Heart left ventricle (tissue), 13 donors: ENCODE results near the gene MXRA8.

Source experiments
- CTCF ChIP-seq, 12 donors: fragments of 200-600 bp; sonication (generic) in 4 of 12; IDR thresholded peaks; one replicate each; pipeline versions ENCODE4 v1.5.0 to v1.8.0; 2018 to 2022; ENCODE audit warnings: antibody characterized with exemption in 12 of 12, mild to moderate bottlenecking in 5 of 12
- POLR2A ChIP-seq, 2 donors: fragments of 450-650 bp; IDR thresholded peaks; one replicate each; pipeline ENCODE4 v1.6.1; 2017; ENCODE audit warnings: antibody characterized with exemption in 2 of 2, mild to moderate bottlenecking in 2 of 2, moderate library complexity in 2 of 2
- donor health status: ischemic (EF 13 %, LVEDD 7.1; RV severe dilation, severe dysfunction).
- donor health status: DM: no; HTN: yes; CAD: no.
- donor health status: DM: no; HTN: no; CAD: no.
- donor health status: ischemic (EF 25% LVEDD 6.9; RV normal size, moderate dysfunction).
- donor health status: ischemic (EF 25% LVEDD 5.7; RV mildly dilated, moderate dysfunction).
- donor health status: ischemic (EF 35%, LVEDD 5.7; RV mildly dilated, moderate dysfunction).
- donor health status: nonischemic (EF 11% LVEDD 7.7; RV severe dilation, severe dysfunction).
- donor health status: DM: yes; HTN: yes; CAD: no.
- donor health status: PGD.
- donor health status: ischemic (EF 29% LVEDD 5.4; RV normal size, mild dysfunction).
- donor health status: nonischemic (EF 23%, LVEDD 6.1; RV moderate dilation, normal function).

DNA sequence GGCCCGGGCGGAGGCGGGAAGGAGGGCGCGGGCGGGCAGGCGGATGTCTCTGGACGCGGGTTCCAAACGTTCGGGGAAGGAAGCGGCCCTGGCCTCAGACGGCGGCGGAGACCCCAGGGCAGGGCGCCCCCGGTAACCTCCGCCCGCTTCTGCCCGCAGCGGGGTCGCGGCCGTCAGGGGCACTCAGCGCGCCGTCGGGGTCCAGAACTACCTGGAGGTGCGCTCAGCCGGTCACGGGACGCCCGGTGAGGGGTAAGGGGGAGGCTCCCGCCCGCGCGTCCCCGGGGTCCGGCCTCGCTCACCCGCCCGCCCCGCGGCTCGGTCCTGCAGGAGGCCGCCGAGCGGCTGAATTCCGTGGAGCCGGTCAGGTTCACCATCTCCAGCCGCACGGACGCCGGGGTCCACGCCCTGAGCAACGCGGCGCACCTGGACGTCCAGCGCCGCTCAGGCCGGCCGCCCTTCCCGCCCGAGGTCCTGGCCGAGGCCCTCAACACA, 49.6 kb downstream of the MXRA8 start:
- TF ChIP-seq CTCF (IDR thresholded peaks at IDR 0.05) = no peak
- TF ChIP-seq POLR2A (IDR thresholded peaks at IDR 0.05) = no peak
